SK-N-SH treated with all-trans-retinoic acid at 6 μM for 48 hours (cell line): ENCODE data around the gene ZNF577.

Experiments
- ATAC-seq: fragments of 200-7000 bp; cut with Tn5 transposase; 3 replicates; pipeline ENCODE4 v1.9.1; 2020; ENCODE audit warnings: mild to moderate bottlenecking, moderate library complexity
- ARNTL ChIP-seq: fragments of 450-650 bp; formaldehyde crosslinking; IDR thresholded peaks from 2 replicates; pipeline ENCODE4 v1.5.0; 2020; ENCODE audit warnings: low read depth, mild to moderate bottlenecking, moderate library complexity, borderline replicate concordance
- BACH2 ChIP-seq: fragments of 250-450 bp; sonication (Bioruptor Pico); IDR thresholded peaks from 2 replicates; pipeline ENCODE4 v1.9.0; 2021; ENCODE audit warnings: mild to moderate bottlenecking, borderline replicate concordance
- CSDC2 ChIP-seq: fragments of 250-450 bp; sonication (Bioruptor Pico); IDR thresholded peaks from 2 replicates; pipeline ENCODE4 v1.5.0; 2020; ENCODE audit warnings: mild to moderate bottlenecking, moderate library complexity
- ESRRG ChIP-seq: fragments of 250-450 bp; sonication (Bioruptor Pico); IDR thresholded peaks from 2 replicates; pipeline ENCODE4 v1.6.1; 2021; ENCODE audit warnings: mild to moderate bottlenecking
- GLIS3 ChIP-seq: fragments of 250-450 bp; sonication (Bioruptor Pico); IDR thresholded peaks from 2 replicates; pipeline ENCODE4 v1.5.0; 2020; ENCODE audit warnings: mild to moderate bottlenecking, moderate library complexity
- ISL1 ChIP-seq: fragments of 250-450 bp; sonication (Bioruptor Pico); IDR thresholded peaks from 2 replicates; pipeline ENCODE4 v2.1.2; 2022; ENCODE audit warnings: mild to moderate bottlenecking, moderate library complexity
- OSR1 ChIP-seq: fragments of 250-450 bp; sonication (Bioruptor Pico); IDR thresholded peaks from 2 replicates; pipeline ENCODE4 v1.8.0; 2022; ENCODE audit warnings: moderate library complexity, mild to moderate bottlenecking, inconsistent platforms
- PPARA ChIP-seq: fragments of 250-450 bp; sonication (Bioruptor Pico); IDR thresholded peaks from 2 replicates; pipeline ENCODE4 v1.5.0; 2020; ENCODE audit warnings: mild to moderate bottlenecking, borderline replicate concordance
- SNAI2 ChIP-seq: fragments of 250-450 bp; sonication (Bioruptor Pico); IDR thresholded peaks from 2 replicates; pipeline ENCODE4 v1.5.0; 2020; ENCODE audit warnings: mild to moderate bottlenecking, moderate library complexity
- TCF4 ChIP-seq: fragments of 250-450 bp; sonication (Bioruptor Pico); IDR thresholded peaks from 2 replicates; pipeline ENCODE4 v1.8.0; 2021; ENCODE audit warnings: mild to moderate bottlenecking, moderate library complexity, borderline replicate concordance
- TOX ChIP-seq: fragments of 250-450 bp; sonication (Bioruptor Pico); IDR thresholded peaks from 2 replicates; pipeline ENCODE4 v1.8.0; 2021; ENCODE audit warnings: mild to moderate bottlenecking, moderate library complexity, borderline replicate concordance
- ZC3H10 ChIP-seq: fragments of 250-450 bp; sonication (Bioruptor Pico); IDR thresholded peaks from 2 replicates; pipeline ENCODE4 v1.5.1; 2021; ENCODE audit warnings: mild to moderate bottlenecking, moderate library complexity
- ZFP3 ChIP-seq: fragments of 250-450 bp; sonication (Bioruptor Pico); IDR thresholded peaks from 2 replicates; pipeline ENCODE4 v1.5.0; 2020; ENCODE audit warnings: mild to moderate bottlenecking, moderate library complexity
- ZFP30 ChIP-seq: fragments of 450-650 bp; formaldehyde crosslinking; IDR thresholded peaks from 2 replicates; pipeline ENCODE4 v1.5.0; 2022; ENCODE audit warnings: mild to moderate bottlenecking, moderate library complexity
- ZNF565 ChIP-seq: fragments of 450-650 bp; formaldehyde crosslinking; conservative IDR thresholded peaks from 2 replicates; pipeline ENCODE4 v1.5.0; 2020; ENCODE audit warnings: low read depth, mild to moderate bottlenecking, moderate library complexity
- ZNF70 ChIP-seq: fragments of 450-650 bp; formaldehyde crosslinking; IDR thresholded peaks from 2 replicates; pipeline ENCODE4 v1.5.0; 2020; ENCODE audit warnings: mild to moderate bottlenecking, moderate library complexity
- ZNF8 ChIP-seq: fragments of 450-650 bp; formaldehyde crosslinking; IDR thresholded peaks from 2 replicates; pipeline ENCODE4 v1.5.0; 2020; ENCODE audit warnings: mild to moderate bottlenecking, moderate library complexity
- TF ChIP-seq, protein P1 (sequence below): fragments of 250-450 bp; sonication (Bioruptor Pico); IDR thresholded peaks from 2 replicates; pipeline ENCODE4 v1.5.1; 2020; ENCODE audit warnings: low read depth, mild to moderate bottlenecking, moderate library complexity
- TF ChIP-seq, protein P2 (sequence below): fragments of 250-450 bp; sonication (Bioruptor Pico); IDR thresholded peaks from 2 replicates; pipeline ENCODE4 v1.5.0; 2020; ENCODE audit warnings: mild to moderate bottlenecking, moderate library complexity
- TF ChIP-seq, protein P3 (sequence below): fragments of 250-450 bp; sonication (Bioruptor Pico); IDR thresholded peaks from 2 replicates; pipeline ENCODE4 v1.8.0; 2020; ENCODE audit warnings: mild to moderate bottlenecking, moderate library complexity, borderline replicate concordance
- TF ChIP-seq, protein P4 (sequence below): fragments of 250-450 bp; sonication (Bioruptor Pico); IDR thresholded peaks from 2 replicates; pipeline ENCODE4 v1.5.1; 2021; ENCODE audit warnings: mild to moderate bottlenecking, moderate library complexity

ZNF577 gene

DNA sequence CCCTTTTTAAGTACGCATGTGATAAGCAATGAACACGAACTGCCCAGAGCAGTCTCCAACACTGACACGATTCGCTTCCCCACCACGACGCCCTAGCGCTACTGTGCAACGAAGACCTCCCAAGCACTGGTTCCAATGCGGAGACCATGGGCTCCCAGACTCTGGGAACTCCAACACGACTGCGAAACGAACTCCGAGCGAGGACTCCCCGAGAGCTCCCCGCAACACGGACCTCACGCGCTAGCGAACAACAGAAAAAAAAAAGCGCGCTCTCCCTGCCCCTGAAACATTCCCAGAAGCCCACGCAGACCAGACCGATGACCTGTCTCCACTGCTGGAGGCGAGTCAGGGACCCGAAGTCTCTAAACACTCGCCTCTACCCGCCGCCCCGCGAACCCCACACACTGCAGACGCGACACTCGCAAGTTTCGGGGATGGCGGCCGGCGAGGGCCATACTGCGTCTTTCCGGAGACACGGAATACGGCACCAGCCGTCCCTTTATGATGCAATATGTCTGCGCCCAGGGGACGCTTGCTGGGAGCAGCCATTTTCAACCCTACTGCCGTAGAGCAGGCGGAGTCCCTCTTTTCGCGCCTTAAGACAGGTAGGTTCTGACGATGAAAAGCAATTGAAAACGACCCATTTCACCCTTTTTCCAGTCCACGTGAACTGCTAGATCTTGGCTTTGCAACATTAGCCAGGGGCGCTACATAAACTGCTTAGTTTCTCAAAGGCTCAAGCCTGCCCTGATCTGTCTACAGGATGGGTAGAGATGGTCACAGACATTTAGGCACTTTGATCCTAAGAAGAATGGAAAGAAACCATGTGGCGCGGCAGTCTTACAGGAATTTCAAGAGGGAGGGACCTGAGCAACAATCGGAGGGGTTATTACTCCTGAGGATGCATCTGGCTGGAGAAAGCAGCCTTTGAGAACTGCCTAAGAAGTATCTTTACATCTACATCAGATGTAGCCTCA lies at the start of gene ZNF577:
ZNF577 (minus strand) TSS at position 430 of the 977 bp plus-strand sequence. CDS start 7,569 bp downstream, outside the sequence.
- peak; percentile 94 for ATAC-seq

DNA sequence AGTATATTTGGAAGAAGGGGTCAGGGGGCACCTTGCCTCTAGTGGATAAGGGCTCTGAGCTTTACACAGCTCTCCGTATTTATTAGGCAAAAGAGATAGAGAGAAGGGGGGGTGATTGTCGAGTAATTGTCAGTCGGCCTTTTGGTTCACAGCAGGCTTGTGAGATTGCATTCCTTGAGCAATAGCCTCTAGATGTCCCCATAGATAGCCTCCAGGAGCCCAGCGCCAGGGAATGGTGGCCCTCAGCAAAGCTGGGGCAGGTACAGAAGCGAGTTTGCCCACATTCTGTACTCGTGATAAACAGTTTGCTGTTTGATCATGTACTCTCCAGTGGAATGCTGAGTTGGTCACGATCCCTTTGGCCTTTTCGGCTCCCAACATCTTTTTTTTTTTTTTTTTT lies 44.2 kb upstream of the ZNF577 start:
- TF ChIP-seq SNAI2 (CRISPR knock-in tag) (no peak), ZNF70 (no peak), TOX (CRISPR knock-in tag) (no peak), ESRRG (CRISPR knock-in tag) (no peak), ZNF8 (CRISPR knock-in tag) (no peak), ZFP3 (no peak), ISL1 (no peak), BACH2 (CRISPR knock-in tag) (no peak), ARNTL (CRISPR knock-in tag) (no peak), ZFP30 (CRISPR knock-in tag) (no peak), CSDC2 (no peak), PPARA (no peak), GLIS3 (CRISPR knock-in tag) (no peak), ZC3H10 (CRISPR knock-in tag) (no peak), ZNF565 (CRISPR knock-in tag) (no peak), TCF4 (CRISPR knock-in tag) (no peak)
- TF ChIP-seq, protein P1, sequence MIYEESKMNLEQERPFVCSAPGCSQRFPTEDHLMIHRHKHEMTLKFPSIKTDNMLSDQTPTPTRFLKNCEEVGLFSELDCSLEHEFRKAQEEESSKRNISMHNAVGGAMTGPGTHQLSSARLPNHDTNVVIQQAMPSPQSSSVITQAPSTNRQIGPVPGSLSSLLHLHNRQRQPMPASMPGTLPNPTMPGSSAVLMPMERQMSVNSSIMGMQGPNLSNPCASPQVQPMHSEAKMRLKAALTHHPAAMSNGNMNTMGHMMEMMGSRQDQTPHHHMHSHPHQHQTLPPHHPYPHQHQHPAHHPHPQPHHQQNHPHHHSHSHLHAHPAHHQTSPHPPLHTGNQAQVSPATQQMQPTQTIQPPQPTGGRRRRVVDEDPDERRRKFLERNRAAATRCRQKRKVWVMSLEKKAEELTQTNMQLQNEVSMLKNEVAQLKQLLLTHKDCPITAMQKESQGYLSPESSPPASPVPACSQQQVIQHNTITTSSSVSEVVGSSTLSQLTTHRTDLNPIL (CRISPR knock-in tag): no peak
- TF ChIP-seq, protein P2, sequence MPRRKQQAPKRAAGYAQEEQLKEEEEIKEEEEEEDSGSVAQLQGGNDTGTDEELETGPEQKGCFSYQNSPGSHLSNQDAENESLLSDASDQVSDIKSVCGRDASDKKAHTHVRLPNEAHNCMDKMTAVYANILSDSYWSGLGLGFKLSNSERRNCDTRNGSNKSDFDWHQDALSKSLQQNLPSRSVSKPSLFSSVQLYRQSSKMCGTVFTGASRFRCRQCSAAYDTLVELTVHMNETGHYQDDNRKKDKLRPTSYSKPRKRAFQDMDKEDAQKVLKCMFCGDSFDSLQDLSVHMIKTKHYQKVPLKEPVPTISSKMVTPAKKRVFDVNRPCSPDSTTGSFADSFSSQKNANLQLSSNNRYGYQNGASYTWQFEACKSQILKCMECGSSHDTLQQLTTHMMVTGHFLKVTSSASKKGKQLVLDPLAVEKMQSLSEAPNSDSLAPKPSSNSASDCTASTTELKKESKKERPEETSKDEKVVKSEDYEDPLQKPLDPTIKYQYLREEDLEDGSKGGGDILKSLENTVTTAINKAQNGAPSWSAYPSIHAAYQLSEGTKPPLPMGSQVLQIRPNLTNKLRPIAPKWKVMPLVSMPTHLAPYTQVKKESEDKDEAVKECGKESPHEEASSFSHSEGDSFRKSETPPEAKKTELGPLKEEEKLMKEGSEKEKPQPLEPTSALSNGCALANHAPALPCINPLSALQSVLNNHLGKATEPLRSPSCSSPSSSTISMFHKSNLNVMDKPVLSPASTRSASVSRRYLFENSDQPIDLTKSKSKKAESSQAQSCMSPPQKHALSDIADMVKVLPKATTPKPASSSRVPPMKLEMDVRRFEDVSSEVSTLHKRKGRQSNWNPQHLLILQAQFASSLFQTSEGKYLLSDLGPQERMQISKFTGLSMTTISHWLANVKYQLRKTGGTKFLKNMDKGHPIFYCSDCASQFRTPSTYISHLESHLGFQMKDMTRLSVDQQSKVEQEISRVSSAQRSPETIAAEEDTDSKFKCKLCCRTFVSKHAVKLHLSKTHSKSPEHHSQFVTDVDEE (CRISPR knock-in tag): no peak
- TF ChIP-seq, protein P3, sequence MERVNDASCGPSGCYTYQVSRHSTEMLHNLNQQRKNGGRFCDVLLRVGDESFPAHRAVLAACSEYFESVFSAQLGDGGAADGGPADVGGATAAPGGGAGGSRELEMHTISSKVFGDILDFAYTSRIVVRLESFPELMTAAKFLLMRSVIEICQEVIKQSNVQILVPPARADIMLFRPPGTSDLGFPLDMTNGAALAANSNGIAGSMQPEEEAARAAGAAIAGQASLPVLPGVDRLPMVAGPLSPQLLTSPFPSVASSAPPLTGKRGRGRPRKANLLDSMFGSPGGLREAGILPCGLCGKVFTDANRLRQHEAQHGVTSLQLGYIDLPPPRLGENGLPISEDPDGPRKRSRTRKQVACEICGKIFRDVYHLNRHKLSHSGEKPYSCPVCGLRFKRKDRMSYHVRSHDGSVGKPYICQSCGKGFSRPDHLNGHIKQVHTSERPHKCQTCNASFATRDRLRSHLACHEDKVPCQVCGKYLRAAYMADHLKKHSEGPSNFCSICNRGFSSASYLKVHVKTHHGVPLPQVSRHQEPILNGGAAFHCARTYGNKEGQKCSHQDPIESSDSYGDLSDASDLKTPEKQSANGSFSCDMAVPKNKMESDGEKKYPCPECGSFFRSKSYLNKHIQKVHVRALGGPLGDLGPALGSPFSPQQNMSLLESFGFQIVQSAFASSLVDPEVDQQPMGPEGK (CRISPR knock-in tag): no peak
- TF ChIP-seq, protein P4, sequence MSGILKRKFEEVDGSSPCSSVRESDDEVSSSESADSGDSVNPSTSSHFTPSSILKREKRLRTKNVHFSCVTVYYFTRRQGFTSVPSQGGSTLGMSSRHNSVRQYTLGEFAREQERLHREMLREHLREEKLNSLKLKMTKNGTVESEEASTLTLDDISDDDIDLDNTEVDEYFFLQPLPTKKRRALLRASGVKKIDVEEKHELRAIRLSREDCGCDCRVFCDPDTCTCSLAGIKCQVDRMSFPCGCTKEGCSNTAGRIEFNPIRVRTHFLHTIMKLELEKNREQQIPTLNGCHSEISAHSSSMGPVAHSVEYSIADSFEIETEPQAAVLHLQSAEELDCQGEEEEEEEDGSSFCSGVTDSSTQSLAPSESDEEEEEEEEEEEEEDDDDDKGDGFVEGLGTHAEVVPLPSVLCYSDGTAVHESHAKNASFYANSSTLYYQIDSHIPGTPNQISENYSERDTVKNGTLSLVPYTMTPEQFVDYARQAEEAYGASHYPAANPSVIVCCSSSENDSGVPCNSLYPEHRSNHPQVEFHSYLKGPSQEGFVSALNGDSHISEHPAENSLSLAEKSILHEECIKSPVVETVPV (CRISPR knock-in tag): no peak
- ATAC-seq: no peak

More for the DNA sequence above, at the start of gene ZNF577:
- no peak for TF ChIP-seq ZNF8 (CRISPR knock-in tag)
- TF ChIP-seq PPARA: no peak

DNA sequence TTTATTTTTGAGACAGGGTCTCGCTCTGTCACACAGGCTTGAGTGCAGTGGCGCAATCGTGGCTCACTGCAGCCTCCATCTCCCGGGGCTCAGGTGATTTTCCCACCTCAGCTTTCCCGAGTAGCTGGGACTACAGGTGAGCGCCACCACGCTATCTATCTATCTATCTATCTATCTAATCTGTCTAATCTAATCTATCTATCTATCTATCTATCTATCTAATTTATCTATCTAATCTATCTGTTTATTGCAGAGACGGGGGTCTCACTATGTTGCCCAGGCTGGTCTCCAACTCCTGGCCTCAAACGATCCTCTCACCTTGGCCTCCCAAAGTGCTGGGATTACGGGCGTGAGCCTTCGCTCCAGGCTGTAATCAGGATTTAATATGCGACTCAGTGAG lies 40.1 kb upstream of the ZNF577 start:
- ATAC-seq: no peak
- TF ChIP-seq OSR1 (CRISPR knock-in tag) (no peak), ZNF565 (CRISPR knock-in tag) (no peak), ARNTL (CRISPR knock-in tag) (no peak), PPARA (no peak), ZNF70 (no peak), ISL1 (no peak), TCF4 (CRISPR knock-in tag) (no peak), ZFP30 (CRISPR knock-in tag) (no peak), ZNF8 (CRISPR knock-in tag) (no peak), ZFP3 (no peak), BACH2 (CRISPR knock-in tag) (no peak)
- TF ChIP-seq, protein P2 (CRISPR knock-in tag): no peak
- TF ChIP-seq, protein P1 (CRISPR knock-in tag): no peak
- TF ChIP-seq, protein P4 (CRISPR knock-in tag): no peak
